22Rv1 (cell line): ENCODE measurements around the gene MEOX2.

Experiments
- H3K27ac ChIP-seq: fragments of 450-650 bp; 2 replicates; pipeline ENCODE4 v1.5.1; 2017
- CTCF ChIP-seq: fragments of 450-650 bp; IDR thresholded peaks from 2 replicates; pipeline ENCODE4 v1.5.1; 2017; ENCODE audit warnings: mild to moderate bottlenecking
- ZFX ChIP-seq: fragments of 450-650 bp; IDR thresholded peaks from 2 replicates; pipeline ENCODE4 v1.6.1; 2017; ENCODE audit warnings: antibody characterized with exemption, borderline replicate concordance

MEOX2 gene

DNA sequence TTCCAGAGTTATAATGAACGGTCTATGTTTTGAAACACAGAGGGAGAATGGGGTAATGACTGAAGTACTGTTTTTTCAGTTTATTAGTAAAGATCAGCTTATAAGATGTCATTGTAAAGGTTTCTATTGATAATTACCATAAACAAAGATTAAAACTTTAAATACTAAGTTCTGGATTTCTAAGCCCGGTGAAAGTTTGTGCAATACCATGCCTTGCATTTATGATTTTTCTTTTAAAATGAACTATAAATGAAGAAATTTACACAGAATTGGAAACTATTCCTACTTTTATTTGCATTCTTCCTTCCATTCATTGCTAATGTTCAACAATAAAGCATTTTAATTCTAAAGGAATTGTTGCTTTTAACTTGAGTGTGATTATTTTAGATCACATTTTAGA lies 4.9 kb downstream of the MEOX2 start:
- H3K27ac ChIP-seq = no peak overlapping the region
- no peak for TF ChIP-seq ZFX
- no peak for TF ChIP-seq CTCF

DNA sequence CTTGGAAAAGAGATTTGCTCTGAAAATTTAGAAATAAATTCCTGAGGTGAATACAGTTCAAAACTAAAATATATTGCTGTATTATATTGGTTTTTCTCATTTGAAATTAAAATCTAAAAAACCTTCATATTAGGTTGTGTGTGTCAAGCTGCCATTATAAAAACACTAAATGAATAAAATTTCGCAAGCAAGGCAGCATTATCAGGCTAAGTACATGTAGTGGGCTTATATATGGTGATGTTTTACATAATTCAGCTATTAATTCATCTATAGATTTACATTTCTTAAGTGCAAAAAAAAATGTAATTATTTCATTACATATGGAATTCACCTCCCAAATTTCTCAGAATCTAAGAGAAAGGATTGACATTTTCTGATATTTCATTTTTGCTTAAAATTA lies 5.3 kb downstream of the MEOX2 start:
- no peak overlapping the region for H3K27ac ChIP-seq
- TF ChIP-seq CTCF = no peak
- no peak for TF ChIP-seq ZFX

GRCh38 chr7:15680446-15680845 lies 6.0 kb downstream of the MEOX2 start:
- TF ChIP-seq ZFX (no peak), CTCF (no peak)
- H3K27ac ChIP-seq = no peak overlapping the region

GRCh38 chr7:15679306-15679705 lies 7.2 kb downstream of the MEOX2 start:
- TF ChIP-seq CTCF (no peak), ZFX (no peak)
- no peak overlapping the region for H3K27ac ChIP-seq

GRCh38 chr7:15678653-15679052 lies 7.8 kb downstream of the MEOX2 start:
- H3K27ac ChIP-seq = no peak overlapping the region
- no peak for TF ChIP-seq ZFX
- TF ChIP-seq CTCF = no peak

- TF ChIP-seq CTCF = no peak
- no peak for TF ChIP-seq ZFX
- no peak overlapping the region for H3K27ac ChIP-seq
Observed at GRCh38 chr7:15675379-15675778, 11.1 kb downstream of the MEOX2 start.

DNA sequence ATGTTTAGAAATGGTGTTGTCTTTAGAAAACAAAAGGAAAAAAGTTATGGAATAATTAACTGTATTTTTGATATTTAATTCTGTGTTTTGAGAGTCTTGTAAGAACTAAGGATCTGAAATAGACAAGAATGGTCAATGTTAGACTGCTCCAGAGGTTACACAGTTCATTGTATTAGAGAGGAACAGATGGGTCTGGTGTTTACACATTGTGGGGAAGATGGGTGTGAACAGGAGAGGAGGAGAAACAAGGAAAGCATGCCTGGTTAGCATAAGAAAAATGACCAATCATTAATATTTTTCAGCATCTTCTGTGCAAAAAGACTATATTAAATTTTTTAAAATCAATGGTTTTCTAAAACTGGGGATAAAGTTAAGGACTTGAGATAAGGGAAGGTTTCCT lies 11.9 kb downstream of the MEOX2 start:
- H3K27ac ChIP-seq = no peak overlapping the region
- no peak for TF ChIP-seq CTCF
- TF ChIP-seq ZFX = no peak
